Lower leg skin (tissue), 3 donors: ENCODE measurements around the gene EHD4.

Experiments used
- CTCF ChIP-seq, 3 donors: fragments of 450-650 bp; IDR thresholded peaks; one replicate each; pipeline ENCODE4 v1.5.1; 2016; ENCODE audit warnings: antibody characterized with exemption in 3 of 3, mild to moderate bottlenecking in 3 of 3, moderate library complexity in 2 of 3
- POLR2A ChIP-seq, 2 donors: fragments of 450-650 bp; IDR thresholded peaks; one replicate each; pipeline ENCODE4 v1.6.1; 2016 to 2017; ENCODE audit warnings: antibody characterized with exemption in 2 of 2, mild to moderate bottlenecking in 1 of 2, moderate library complexity in 1 of 2

- no peak for TF ChIP-seq CTCF (IDR thresholded peaks at IDR 0.05)
- no peak for TF ChIP-seq POLR2A (IDR thresholded peaks at IDR 0.05)
Observed at GRCh38 chr15:41987925-41988275, 15.5 kb upstream of the EHD4 start.
